Activated T-cell treated with anti-CD3 and anti-CD28 coated beads, Interleukin-2, amount 50 U/mL, for 4 hours (primary cell): ENCODE data around the gene LIN7B. TPM values are rescaled to one million over a fixed set of nuclear protein-coding genes. Genes with fewer than 3 reads are reported as not detected.

Experiments used
- ATAC-seq, 2 donors: fragments of 200-7000 bp; cut with Tn5 transposase; one replicate each; pipeline ENCODE4 v1.10.0; 2021
- DNase-seq: peaks from one replicate; pipeline ENCODE4 v3.0.0-alpha.2; 2020
- H3K27me3 Mint-ChIP-seq: one replicate; pipeline ENCODE4 v1.8.0; 2021; ENCODE audit warnings: low read depth, mixed read lengths
- H3K36me3 Mint-ChIP-seq: one replicate; pipeline ENCODE4 v1.8.0; 2022; ENCODE audit warnings: mixed read lengths; ENCODE audit not compliant: insufficient read depth
- H3K4me1 Mint-ChIP-seq: one replicate; pipeline ENCODE4 v1.8.0; 2021; ENCODE audit warnings: low read depth, mixed read lengths
- H3K4me3 Mint-ChIP-seq: one replicate; pipeline ENCODE4 v1.8.0; 2021; ENCODE audit warnings: mild to moderate bottlenecking, moderate library complexity, mixed read lengths
- H3K9me3 Mint-ChIP-seq: one replicate; pipeline ENCODE4 v1.8.0; 2021; ENCODE audit warnings: mixed read lengths
- total RNA-seq, 3 donors: library from RNA; stranded (reverse); gene quantifications; one replicate each; pipeline ENCODE4 v1.2.1, GENCODE V29; 2021

The LIN7B gene
- total RNA-seq, 3 donors from 2014 or later = 4.0 to 6.3 (median 4.2) TPM

- H3K27me3 Mint-ChIP-seq = peaks cover 74% of the 10 kb centered on the region
- DNase-seq = no peak
- ATAC-seq = no peak
- no peaks in the 10 kb centered on the region for H3K36me3 Mint-ChIP-seq
- H3K4me1 Mint-ChIP-seq = peaks cover 21% of the 10 kb centered on the region
- H3K4me3 Mint-ChIP-seq = no peak overlapping the region
- peaks cover 5% of the 10 kb centered on the region for H3K9me3 Mint-ChIP-seq
Observed at GRCh38 chr19:49152119-49152550, 38.0 kb downstream of the LIN7B start.

DNA sequence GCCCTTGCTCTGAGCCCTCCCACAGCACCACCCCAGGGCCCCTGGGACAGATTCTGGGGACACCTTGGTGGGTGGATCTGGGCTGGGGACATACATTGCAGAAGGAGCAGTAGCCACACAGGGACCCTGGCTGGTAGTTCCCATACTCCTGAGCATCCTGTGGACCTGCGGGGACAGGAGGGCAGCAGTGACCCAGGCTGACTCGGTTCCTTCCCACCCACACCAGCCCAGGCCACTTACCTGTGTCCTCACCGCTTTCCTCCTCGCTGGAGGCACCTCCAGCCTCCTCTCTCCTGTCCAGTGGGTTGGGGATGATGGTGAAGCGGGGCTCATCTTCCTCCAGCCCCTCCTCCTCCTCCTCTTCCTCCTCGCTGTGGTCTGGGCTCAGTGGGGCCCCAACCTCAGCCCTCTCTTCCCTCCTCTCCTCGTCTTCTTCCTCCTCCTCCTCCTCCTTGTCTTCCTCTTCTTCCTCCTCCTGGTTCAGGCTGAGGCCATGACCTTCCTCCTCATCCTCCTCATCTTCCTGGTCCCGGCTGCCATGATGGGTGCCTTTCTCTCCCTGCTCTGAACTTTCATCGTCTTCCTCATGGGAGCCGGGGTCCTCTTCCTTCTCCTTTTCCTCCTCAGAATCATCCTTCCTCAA is 39.1 kb downstream of the LIN7B start:
- Mint-ChIP-seq H3K9me3 (peaks cover 5% of the 10 kb centered on the region), H3K27me3 (peaks cover 76% of the 10 kb centered on the region), H3K4me3 (no peak overlapping the region), H3K36me3 (no peaks in the 10 kb centered on the region), H3K4me1 (peaks cover 22% of the 10 kb centered on the region)
- no peak for ATAC-seq
- DNase-seq = no peak

- Mint-ChIP-seq H3K36me3 (no peaks in the 10 kb centered on the region), H3K27me3 (peaks cover 76% of the 10 kb centered on the region), H3K4me3 (no peak overlapping the region), H3K9me3 (peaks cover 5% of the 10 kb centered on the region), H3K4me1 (peaks cover 20% of the 10 kb centered on the region)
- no peak for DNase-seq
- no peak for ATAC-seq
Observed at GRCh38 chr19:49154279-49154678, 40.1 kb downstream of the LIN7B start.

- ATAC-seq = no peak
- Mint-ChIP-seq H3K4me1 (peaks cover 13% of the 10 kb centered on the region), H3K4me3 (no peak within 1 kb of the TSS), H3K9me3 (peaks cover 5% of the 10 kb centered on the region), H3K27me3 (peaks cover 77% of the 10 kb centered on the region), H3K36me3 (no peaks in the 10 kb centered on the region)
- no peak for DNase-seq
Observed at GRCh38 chr19:49155005-49155819, 41.0 kb downstream of the LIN7B start, which contains the start of gene HRC. Gene HRC, minus strand, starts transcription at chr19:49155396. Its CDS starts 159 bp downstream, at chr19:49155237.

- ATAC-seq (no peak), DNase-seq (no peak)
- H3K27me3 Mint-ChIP-seq = peaks cover 82% of the 10 kb centered on the region
- no peaks in the 10 kb centered on the region for H3K36me3 Mint-ChIP-seq
- no peak overlapping the region for H3K4me3 Mint-ChIP-seq
- peaks cover 13% of the 10 kb centered on the region for H3K4me1 Mint-ChIP-seq
- peaks cover 5% of the 10 kb centered on the region for H3K9me3 Mint-ChIP-seq
Observed at GRCh38 chr19:49155820-49156346, 41.7 kb downstream of the LIN7B start.

- Mint-ChIP-seq H3K4me3 (peak within 1 kb of the TSS; percentile 10), H3K4me1 (peaks cover 6% of the 10 kb centered on the region), H3K27me3 (peaks cover 74% of the 10 kb centered on the region), H3K36me3 (no peaks in the 10 kb centered on the region), H3K9me3 (peaks cover 5% of the 10 kb centered on the region)
- peak; percentile 21 for DNase-seq
- peak; percentile 82 to 85 for ATAC-seq
Observed at GRCh38 chr19:49157445-49158224, 43.5 kb downstream of the LIN7B start, which contains the start of gene TRPM4. Gene TRPM4, plus strand, starts transcription at chr19:49157792. Its CDS starts 75 bp downstream, at chr19:49157867.

DNA sequence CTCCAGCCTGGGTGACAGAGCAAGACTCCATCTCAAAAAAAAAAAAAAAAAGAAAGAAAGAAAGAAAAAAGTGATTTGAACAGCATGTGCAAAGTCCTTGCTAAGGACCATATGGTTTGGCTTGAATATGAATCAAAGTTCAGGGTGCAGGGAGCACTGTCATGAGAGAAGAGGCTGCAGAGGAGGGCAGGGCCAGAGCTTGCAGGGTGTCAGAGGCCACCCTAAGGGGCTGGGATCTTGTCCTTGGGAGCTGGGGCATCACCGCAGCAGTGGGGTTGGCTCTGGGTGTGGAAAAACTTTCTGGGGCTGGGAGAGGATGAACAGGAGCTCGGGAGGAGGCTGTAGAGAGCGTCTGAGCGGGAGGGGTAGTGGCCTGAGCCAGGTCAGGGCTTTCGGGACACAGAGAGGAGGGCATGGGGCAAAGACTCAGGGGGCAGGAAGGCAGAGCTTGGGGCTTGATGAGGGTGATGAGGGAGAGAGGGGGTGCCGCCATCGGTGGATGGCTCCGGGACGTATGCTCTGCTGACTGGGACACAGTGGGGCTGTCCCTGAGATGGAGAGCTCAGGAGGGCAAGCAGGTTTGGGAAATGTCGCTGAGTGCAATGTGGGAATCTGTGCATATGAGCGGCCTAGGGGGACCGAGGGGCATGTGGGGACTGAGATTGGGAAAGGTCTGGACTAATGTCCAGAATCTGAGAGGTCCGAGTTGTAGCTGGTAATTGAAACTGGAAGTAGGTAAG is 46.5 kb downstream of the LIN7B start:
- Mint-ChIP-seq H3K4me3 (no peak overlapping the region), H3K27me3 (peaks cover 48% of the 10 kb centered on the region), H3K4me1 (peaks cover 6% of the 10 kb centered on the region), H3K36me3 (no peaks in the 10 kb centered on the region), H3K9me3 (no peaks in the 10 kb centered on the region)
- DNase-seq (no peak), ATAC-seq (no peak)

- Mint-ChIP-seq H3K4me1 (peaks cover 6% of the 10 kb centered on the region), H3K9me3 (no peaks in the 10 kb centered on the region), H3K27me3 (peaks cover 46% of the 10 kb centered on the region), H3K4me3 (no peak overlapping the region), H3K36me3 (no peaks in the 10 kb centered on the region)
- no peak for DNase-seq
- ATAC-seq = no peak
Observed at GRCh38 chr19:49161987-49162386, 47.8 kb downstream of the LIN7B start.

GRCh38 chr19:49165111-49165750 is 51.1 kb downstream of the LIN7B start:
- H3K9me3 Mint-ChIP-seq = no peaks in the 10 kb centered on the region
- H3K27me3 Mint-ChIP-seq = peaks cover 20% of the 10 kb centered on the region
- ATAC-seq (no peak), DNase-seq (no peak)
- H3K4me1 Mint-ChIP-seq = no peaks in the 10 kb centered on the region
- no peaks in the 10 kb centered on the region for H3K36me3 Mint-ChIP-seq
- H3K4me3 Mint-ChIP-seq = no peak overlapping the region

DNA sequence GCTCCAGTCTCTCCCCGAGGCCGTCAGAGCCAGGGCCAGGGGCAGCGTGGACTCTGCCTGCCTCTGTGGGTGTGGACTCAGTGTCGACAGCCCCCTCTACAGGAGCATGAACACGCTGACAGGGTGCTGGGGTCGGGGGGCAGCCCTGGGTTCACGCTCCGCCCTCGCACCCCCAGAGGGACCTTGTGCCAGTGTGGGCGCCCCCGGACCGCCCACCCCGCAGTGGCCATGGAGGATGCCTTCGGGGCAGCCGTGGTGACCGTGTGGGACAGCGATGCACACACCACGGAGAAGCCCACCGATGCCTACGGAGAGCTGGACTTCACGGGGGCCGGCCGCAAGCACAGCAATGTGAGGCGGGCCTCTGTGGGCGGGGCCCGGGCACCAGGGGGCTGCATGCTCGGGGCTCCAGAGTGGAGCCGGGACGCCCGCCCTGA is 51.7 kb downstream of the LIN7B start:
- Mint-ChIP-seq H3K27me3 (peaks cover 13% of the 10 kb centered on the region), H3K9me3 (no peaks in the 10 kb centered on the region), H3K4me3 (no peak overlapping the region), H3K4me1 (no peaks in the 10 kb centered on the region), H3K36me3 (no peaks in the 10 kb centered on the region)
- ATAC-seq (no peak), DNase-seq (no peak)

DNA sequence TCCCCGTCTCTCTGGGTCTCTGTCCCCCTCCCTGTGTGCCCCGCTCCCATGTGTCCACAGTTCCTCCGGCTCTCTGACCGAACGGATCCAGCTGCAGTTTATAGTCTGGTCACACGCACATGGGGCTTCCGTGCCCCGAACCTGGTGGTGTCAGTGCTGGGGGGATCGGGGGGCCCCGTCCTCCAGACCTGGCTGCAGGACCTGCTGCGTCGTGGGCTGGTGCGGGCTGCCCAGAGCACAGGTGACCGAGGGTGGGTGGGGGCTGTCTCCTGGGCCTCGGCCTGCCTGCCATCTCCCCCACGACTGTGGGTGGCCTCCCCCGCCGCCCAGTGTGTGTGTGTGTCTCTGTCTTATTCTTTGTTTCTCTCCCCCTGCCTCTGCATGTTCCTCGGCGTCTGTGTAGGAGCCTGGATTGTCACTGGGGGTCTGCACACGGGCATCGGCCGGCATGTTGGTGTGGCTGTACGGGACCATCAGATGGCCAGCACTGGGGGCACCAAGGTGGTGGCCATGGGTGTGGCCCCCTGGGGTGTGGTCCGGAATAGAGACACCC is 53.8 kb downstream of the LIN7B start:
- no peaks in the 10 kb centered on the region for H3K4me1 Mint-ChIP-seq
- no peak for DNase-seq
- ATAC-seq = no peak
- peaks cover 8% of the 10 kb centered on the region for H3K27me3 Mint-ChIP-seq
- no peaks in the 10 kb centered on the region for H3K9me3 Mint-ChIP-seq
- no peak overlapping the region for H3K4me3 Mint-ChIP-seq
- no peaks in the 10 kb centered on the region for H3K36me3 Mint-ChIP-seq
